ENCODE results near the gene CYBC1. TPM values are rescaled to one million over a fixed set of nuclear protein-coding genes. Genes with fewer than 3 reads are reported as not detected.
"Not testable (repeated sequence)": the region's sequence is repeated elsewhere in the genome, so short reads cannot be mapped to it uniquely, and the experiment has no call there.

CYBC1 gene
- total RNA-seq, 1 experiment from 2014 or later: 95.4 TPM

GRCh38 chr17:82453706-82454105 lies 3.2 kb upstream of the CYBC1 start:
- H3K9me2 ChIP-seq (ENCODE audit: insufficient read depth); RAD21 ChIA-PET (ENCODE audit: low non-redundant PET in 1 of 2, low total read pairs in 2 of 2, uncharacterized antibody in 2 of 2, unreplicated experiment in 2 of 2); H3K36me3 ChIP-seq (ENCODE audit: control insufficient read depth in 1 of 2, insufficient read depth in 2 of 2, low read length in 2 of 2); H3K9ac ChIP-seq (ENCODE audit: low read length); H3K4me3 ChIP-seq (replicated peaks in 1 of 2; ENCODE audit: low read depth in 1 of 2, low read length in 2 of 2); POLR2A ChIA-PET; H3K9me3 ChIP-seq (ENCODE audit: control insufficient read depth in 1 of 2, insufficient read depth in 1 of 2, low read depth in 1 of 2, low read length in 2 of 2); H3K27me3 ChIP-seq (ENCODE audit: insufficient read depth, low read length); ATAC-seq; H2AFZ ChIP-seq (ENCODE audit: low read depth, low read length, poor library complexity, severe bottlenecking); H4K20me1 ChIP-seq (ENCODE audit: insufficient read depth); DNase-seq (ENCODE audit: low read depth, low spot score); BruUV-seq (replicated peaks); H3K4me2 ChIP-seq (ENCODE audit: low read length); H3K27ac ChIP-seq (ENCODE audit: low read depth, low read length); CTCF ChIA-PET: not testable (repeated sequence)
- intact Hi-C loops (cut with micrococcal nuclease): loop anchor here (5.0 kb wide), 1 partner anchor 299 kb away; the partner anchor contains the start of gene TBCD
- Histone ChIP-seq H3K4me1 (ENCODE audit: control insufficient read depth in 1 of 2, insufficient read depth in 2 of 2, low read length in 2 of 2) (peaks cover 16 to 31% of the 10 kb centered on the region in 2 experiments), H3K79me2 (ENCODE audit: insufficient read depth, low read length) (peaks cover 15% of the 10 kb centered on the region)

- H3K36me3 ChIP-seq (ENCODE audit: control insufficient read depth in 1 of 2, insufficient read depth in 2 of 2, low read length in 2 of 2); POLR2A ChIA-PET; H3K9me2 ChIP-seq (ENCODE audit: insufficient read depth); H3K27ac ChIP-seq (ENCODE audit: low read depth, low read length); H3K9me3 ChIP-seq (ENCODE audit: control insufficient read depth in 1 of 2, insufficient read depth in 1 of 2, low read depth in 1 of 2, low read length in 2 of 2); H4K20me1 ChIP-seq (ENCODE audit: insufficient read depth); H3K4me3 ChIP-seq (replicated peaks in 1 of 2; ENCODE audit: low read depth in 1 of 2, low read length in 2 of 2); ATAC-seq; CTCF ChIA-PET; H3K27me3 ChIP-seq (ENCODE audit: insufficient read depth, low read length); H3K9ac ChIP-seq (ENCODE audit: low read length); RAD21 ChIA-PET (ENCODE audit: low non-redundant PET in 1 of 2, low total read pairs in 2 of 2, uncharacterized antibody in 2 of 2, unreplicated experiment in 2 of 2); DNase-seq (ENCODE audit: low read depth, low spot score); H2AFZ ChIP-seq (ENCODE audit: low read depth, low read length, poor library complexity, severe bottlenecking); H3K4me2 ChIP-seq (ENCODE audit: low read length); BruUV-seq (replicated peaks): not testable (repeated sequence)
- Histone ChIP-seq H3K4me1 (ENCODE audit: control insufficient read depth in 1 of 2, insufficient read depth in 2 of 2, low read length in 2 of 2) (peaks cover 16 to 31% of the 10 kb centered on the region in 2 experiments), H3K79me2 (ENCODE audit: insufficient read depth, low read length) (peaks cover 15% of the 10 kb centered on the region)
- intact Hi-C loops (cut with micrococcal nuclease): loop anchor here (5.0 kb wide), 1 partner anchor 299 kb away; the partner anchor contains the start of gene TBCD
Measured at GRCh38 chr17:82453151-82453550, 2.6 kb upstream of the CYBC1 start.

GRCh38 chr17:82452162-82452561 lies 1.6 kb upstream of the CYBC1 start:
- Histone ChIP-seq H4K20me1 (ENCODE audit: insufficient read depth) (no peaks in the 10 kb centered on the region), H3K79me2 (ENCODE audit: insufficient read depth, low read length) (peaks cover 15% of the 10 kb centered on the region), H2AFZ (ENCODE audit: low read depth, low read length, poor library complexity, severe bottlenecking) (no peak overlapping the region), H3K9me2 (ENCODE audit: insufficient read depth) (no peaks in the 10 kb centered on the region), H3K9ac (ENCODE audit: low read length) (no peak overlapping the region), H3K4me1 (ENCODE audit: control insufficient read depth in 1 of 2, insufficient read depth in 2 of 2, low read length in 2 of 2) (peaks cover 10 to 22% of the 10 kb centered on the region in 2 experiments), H3K4me3 (replicated peaks in 1 of 2; ENCODE audit: low read depth in 1 of 2, low read length in 2 of 2) (no peak overlapping the region), H3K36me3 (ENCODE audit: control insufficient read depth in 1 of 2, insufficient read depth in 2 of 2, low read length in 2 of 2) (peaks cover 0 to 5% of the 10 kb centered on the region in 2 experiments; a peak in 1 of 4 replicates), H3K27ac (ENCODE audit: low read depth, low read length) (no peak overlapping the region), H3K4me2 (ENCODE audit: low read length) (no peak overlapping the region), H3K9me3 (ENCODE audit: control insufficient read depth in 1 of 2, insufficient read depth in 1 of 2, low read depth in 1 of 2, low read length in 2 of 2) (no peaks in the 10 kb centered on the region), H3K27me3 (ENCODE audit: insufficient read depth, low read length) (no peaks in the 10 kb centered on the region)
- TF ChIP-seq CBX3 (IDR thresholded peaks at IDR 0.05; ENCODE audit: low read depth): no peak
- RAD21 ChIA-PET (ENCODE audit: low non-redundant PET in 1 of 2, low total read pairs in 2 of 2, uncharacterized antibody in 2 of 2, unreplicated experiment in 2 of 2): no interaction called here
- ATAC-seq: no peak
- DNase-seq (ENCODE audit: low read depth, low spot score): no peak
- BruUV-seq (replicated peaks): no TSS peak
- POLR2A ChIA-PET: no interaction called here
- intact Hi-C loops (cut with micrococcal nuclease): loop anchor here (5.0 kb wide), 1 partner anchor 300 kb away; the partner anchor contains the start of gene TBCD
- CTCF ChIA-PET: no interaction called here

Measured in HCT116 (cell line).